Chondrocyte (in vitro differentiated cells): ENCODE results near the gene ADAMTS13. TPM values are rescaled to one million over a fixed set of nuclear protein-coding genes. Genes with fewer than 3 reads are reported as not detected.
"Not testable (repeated sequence)": the region's sequence is repeated elsewhere in the genome, so short reads cannot be mapped to it uniquely, and the experiment has no call there.

Source experiments
- DNase-seq: peaks from one replicate; pipeline ENCODE4 v3.0.0; 2021; ENCODE audit warnings: mixed read lengths, low spot score
- H3K27ac Mint-ChIP-seq: one replicate; pipeline ENCODE4 v1.8.0; 2021; ENCODE audit warnings: mild to moderate bottlenecking, moderate library complexity, mixed read lengths; ENCODE audit not compliant: unreplicated experiment
- H3K27me3 Mint-ChIP-seq: 2 replicates; pipeline ENCODE4 v1.8.0; 2021; ENCODE audit warnings: low read depth, mixed read lengths
- H3K36me3 Mint-ChIP-seq: 2 replicates; pipeline ENCODE4 v1.8.0; 2021; ENCODE audit warnings: low read depth, mixed read lengths
- H3K4me1 Mint-ChIP-seq: 2 replicates; pipeline ENCODE4 v1.8.0; 2021; ENCODE audit warnings: low read depth, mild to moderate bottlenecking, mixed read lengths
- H3K4me3 Mint-ChIP-seq: one replicate; pipeline ENCODE4 v1.8.0; 2021; ENCODE audit warnings: mild to moderate bottlenecking, moderate library complexity, mixed read lengths; ENCODE audit not compliant: unreplicated experiment
- H3K9me3 Mint-ChIP-seq: 2 replicates; pipeline ENCODE4 v1.8.0; 2021; ENCODE audit warnings: low read depth, mixed read lengths
- total RNA-seq: library from RNA; stranded (reverse); gene quantifications from 3 replicates; pipeline ENCODE4 v1.2.1, GENCODE V29; 2021
- TF ChIP-seq, protein P1 (sequence below): fragments of 200-600 bp; sonication (generic); IDR thresholded peaks from 2 replicates; pipeline ENCODE4 v1.5.0; 2021; ENCODE audit warnings: antibody characterized with exemption, mild to moderate bottlenecking, moderate library complexity

The ADAMTS13 gene
- total RNA-seq, 1 donor from 2014 or later, result 5.7 TPM

- no peak overlapping the region for H3K27ac Mint-ChIP-seq
- H3K9me3 Mint-ChIP-seq, result no peaks in the 10 kb centered on the region
- H3K4me3 Mint-ChIP-seq, result no peak overlapping the region
- no peak for DNase-seq
- H3K36me3 Mint-ChIP-seq, result no peaks in the 10 kb centered on the region
- H3K4me1 Mint-ChIP-seq, result no peaks in the 10 kb centered on the region
- H3K27me3 Mint-ChIP-seq, result peaks cover 1% of the 10 kb centered on the region
- TF ChIP-seq, protein P1, sequence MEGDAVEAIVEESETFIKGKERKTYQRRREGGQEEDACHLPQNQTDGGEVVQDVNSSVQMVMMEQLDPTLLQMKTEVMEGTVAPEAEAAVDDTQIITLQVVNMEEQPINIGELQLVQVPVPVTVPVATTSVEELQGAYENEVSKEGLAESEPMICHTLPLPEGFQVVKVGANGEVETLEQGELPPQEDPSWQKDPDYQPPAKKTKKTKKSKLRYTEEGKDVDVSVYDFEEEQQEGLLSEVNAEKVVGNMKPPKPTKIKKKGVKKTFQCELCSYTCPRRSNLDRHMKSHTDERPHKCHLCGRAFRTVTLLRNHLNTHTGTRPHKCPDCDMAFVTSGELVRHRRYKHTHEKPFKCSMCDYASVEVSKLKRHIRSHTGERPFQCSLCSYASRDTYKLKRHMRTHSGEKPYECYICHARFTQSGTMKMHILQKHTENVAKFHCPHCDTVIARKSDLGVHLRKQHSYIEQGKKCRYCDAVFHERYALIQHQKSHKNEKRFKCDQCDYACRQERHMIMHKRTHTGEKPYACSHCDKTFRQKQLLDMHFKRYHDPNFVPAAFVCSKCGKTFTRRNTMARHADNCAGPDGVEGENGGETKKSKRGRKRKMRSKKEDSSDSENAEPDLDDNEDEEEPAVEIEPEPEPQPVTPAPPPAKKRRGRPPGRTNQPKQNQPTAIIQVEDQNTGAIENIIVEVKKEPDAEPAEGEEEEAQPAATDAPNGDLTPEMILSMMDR, result no peak
Measured at GRCh38 chr9:133389025-133389557, 33.1 kb upstream of the ADAMTS13 start.

GRCh38 chr9:133389562-133389961, 32.6 kb upstream of the ADAMTS13 start:
- no peak for DNase-seq
- Mint-ChIP-seq H3K27ac (no peak overlapping the region), H3K9me3 (no peaks in the 10 kb centered on the region), H3K36me3 (no peaks in the 10 kb centered on the region), H3K4me1 (no peaks in the 10 kb centered on the region), H3K4me3 (no peak overlapping the region), H3K27me3 (peaks cover 1% of the 10 kb centered on the region)
- TF ChIP-seq, protein P1, result no peak

GRCh38 chr9:133390713-133391112, 31.5 kb upstream of the ADAMTS13 start:
- H3K36me3 Mint-ChIP-seq, result no peaks in the 10 kb centered on the region

GRCh38 chr9:133391449-133391848, 30.7 kb upstream of the ADAMTS13 start:
- H3K4me1 Mint-ChIP-seq, H3K9me3 Mint-ChIP-seq, H3K36me3 Mint-ChIP-seq, H3K4me3 Mint-ChIP-seq, DNase-seq, H3K27ac Mint-ChIP-seq, H3K27me3 Mint-ChIP-seq: not testable (repeated sequence)

More at GRCh38 chr9:133390713-133391112, 31.5 kb upstream of the ADAMTS13 start:
- no peak overlapping the region for H3K4me3 Mint-ChIP-seq
- H3K4me1 Mint-ChIP-seq, result no peaks in the 10 kb centered on the region
- DNase-seq, result no peak
- H3K27ac Mint-ChIP-seq, result no peak overlapping the region
- peaks cover 6% of the 10 kb centered on the region for H3K27me3 Mint-ChIP-seq
- TF ChIP-seq, protein P1, result no peak
- H3K9me3 Mint-ChIP-seq, result no peaks in the 10 kb centered on the region

- not testable (repeated sequence) for H3K36me3 Mint-ChIP-seq, H3K4me3 Mint-ChIP-seq, H3K9me3 Mint-ChIP-seq, H3K27ac Mint-ChIP-seq, DNase-seq, H3K4me1 Mint-ChIP-seq, H3K27me3 Mint-ChIP-seq
Measured at GRCh38 chr9:133392308-133392707, 29.9 kb upstream of the ADAMTS13 start.

GRCh38 chr9:133393399-133393798, 28.8 kb upstream of the ADAMTS13 start:
- Mint-ChIP-seq H3K27ac (no peak overlapping the region), H3K27me3 (peaks cover 14% of the 10 kb centered on the region), H3K4me1 (no peaks in the 10 kb centered on the region), H3K4me3 (no peak overlapping the region), H3K36me3 (no peaks in the 10 kb centered on the region), H3K9me3 (no peaks in the 10 kb centered on the region)
- DNase-seq, result no peak
- TF ChIP-seq, protein P1, result no peak
